ENCODE results near the gene ACTG2. TPM values are rescaled to one million over a fixed set of nuclear protein-coding genes. Genes with fewer than 3 reads are reported as not detected.

ACTG2 gene
- total and polyA plus RNA-seq, 4 donors = 20.5 to 82.9 (median 44.7) TPM

DNA sequence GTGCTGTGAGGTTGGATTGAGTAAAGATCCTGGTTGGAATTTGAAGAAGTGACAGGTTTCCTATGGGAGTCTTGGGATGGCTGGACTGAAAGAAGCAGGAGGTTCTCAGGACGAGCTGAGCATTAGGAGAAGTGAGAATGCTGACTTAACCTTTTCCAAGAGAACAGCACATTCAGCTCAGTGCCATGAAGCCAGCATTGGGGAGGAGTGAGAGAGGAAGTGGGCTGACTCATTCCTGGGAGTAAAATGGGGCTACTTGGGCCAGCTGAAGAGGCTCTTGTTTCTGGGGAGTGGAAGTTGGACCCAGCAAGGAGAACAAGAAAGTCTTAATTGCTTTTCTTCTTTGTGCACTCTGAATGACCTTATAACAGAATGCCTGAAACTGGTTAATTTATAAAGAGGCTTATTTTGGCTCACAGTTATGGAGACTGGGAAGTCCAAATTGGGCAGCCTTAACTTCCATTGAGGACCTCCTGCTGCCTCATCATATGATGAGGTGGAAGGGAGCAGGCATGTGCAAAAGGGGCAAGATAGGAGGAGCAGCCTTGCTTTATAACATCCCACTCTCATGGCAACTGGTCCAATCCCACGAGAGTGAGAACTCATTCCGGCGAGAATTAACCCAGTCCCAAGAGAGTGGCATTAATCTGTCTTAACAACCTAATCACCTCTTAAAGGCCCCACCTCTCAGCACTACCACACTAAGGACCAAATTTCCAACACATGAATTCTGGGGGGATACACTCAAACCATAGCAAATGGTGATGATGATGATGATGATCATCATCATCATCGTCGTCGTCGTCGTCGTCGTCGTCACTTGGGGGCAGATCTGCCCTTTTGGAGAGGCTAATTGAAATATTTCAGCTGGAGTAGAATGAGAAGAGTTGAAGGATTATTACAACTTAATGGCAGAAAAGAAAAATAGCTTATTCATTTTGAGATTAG lies 60.0 kb downstream of the ACTG2 start:
- H3K27ac ChIP-seq (ENCODE audit: low read depth in 1 of 2, low read length in 1 of 2) = no peak overlapping the region

GRCh38 chr2:73956218-73956865 lies 63.5 kb downstream of the ACTG2 start:
- no peak overlapping the region for H3K27ac ChIP-seq (ENCODE audit: low read depth in 1 of 2, low read length in 1 of 2)
- TF ChIP-seq, protein P1, sequence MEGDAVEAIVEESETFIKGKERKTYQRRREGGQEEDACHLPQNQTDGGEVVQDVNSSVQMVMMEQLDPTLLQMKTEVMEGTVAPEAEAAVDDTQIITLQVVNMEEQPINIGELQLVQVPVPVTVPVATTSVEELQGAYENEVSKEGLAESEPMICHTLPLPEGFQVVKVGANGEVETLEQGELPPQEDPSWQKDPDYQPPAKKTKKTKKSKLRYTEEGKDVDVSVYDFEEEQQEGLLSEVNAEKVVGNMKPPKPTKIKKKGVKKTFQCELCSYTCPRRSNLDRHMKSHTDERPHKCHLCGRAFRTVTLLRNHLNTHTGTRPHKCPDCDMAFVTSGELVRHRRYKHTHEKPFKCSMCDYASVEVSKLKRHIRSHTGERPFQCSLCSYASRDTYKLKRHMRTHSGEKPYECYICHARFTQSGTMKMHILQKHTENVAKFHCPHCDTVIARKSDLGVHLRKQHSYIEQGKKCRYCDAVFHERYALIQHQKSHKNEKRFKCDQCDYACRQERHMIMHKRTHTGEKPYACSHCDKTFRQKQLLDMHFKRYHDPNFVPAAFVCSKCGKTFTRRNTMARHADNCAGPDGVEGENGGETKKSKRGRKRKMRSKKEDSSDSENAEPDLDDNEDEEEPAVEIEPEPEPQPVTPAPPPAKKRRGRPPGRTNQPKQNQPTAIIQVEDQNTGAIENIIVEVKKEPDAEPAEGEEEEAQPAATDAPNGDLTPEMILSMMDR (IDR thresholded peaks at IDR 0.05; ENCODE audit: control extremely low read depth, extremely low read depth) = no peak
- H3K36me3 ChIP-seq (ENCODE audit: control insufficient read depth in 4 of 4, insufficient read depth in 4 of 4, low read length in 4 of 4) = peaks cover 18 to 28% (median 24%) of the 10 kb centered on the region in 4 donors
- no peaks in the 10 kb centered on the region for H3K27me3 ChIP-seq (ENCODE audit: control insufficient read depth in 3 of 3, insufficient read depth in 3 of 3, low read length in 2 of 3)
- H3K9ac ChIP-seq (ENCODE audit: insufficient read depth in 1 of 2, low read length in 2 of 2) = no peak overlapping the region
- WGBS, 2 donors = 80 to 91% methylated on average over 5 of the region's 5 CpGs
- H3K9me3 ChIP-seq (ENCODE audit: control insufficient read depth in 4 of 4, insufficient read depth in 3 of 4, low read length in 3 of 4) = no peaks in the 10 kb centered on the region
- H3K4me1 ChIP-seq (ENCODE audit: control insufficient read depth in 5 of 5, insufficient read depth in 5 of 5, low read length in 5 of 5) = peaks cover 0 to 10% (median 0%) of the 10 kb centered on the region in 5 donors
- ATAC-seq (ENCODE audit: insufficient read depth, low FRiP score) (no peak), DNase-seq (no peak)
- no peak overlapping the region for H3K4me3 ChIP-seq

More for the DNA sequence above, 60.0 kb downstream of the ACTG2 start:
- WGBS, 2 donors = 84 to 89% methylated on average over 12 of the region's 12 CpGs
- TF ChIP-seq, protein P1 (IDR thresholded peaks at IDR 0.05; ENCODE audit: control extremely low read depth, extremely low read depth) = no peak
- H3K9ac ChIP-seq (ENCODE audit: insufficient read depth in 1 of 2, low read length in 2 of 2) = no peak overlapping the region
- H3K27me3 ChIP-seq (ENCODE audit: control insufficient read depth in 3 of 3, insufficient read depth in 3 of 3, low read length in 2 of 3) = no peaks in the 10 kb centered on the region
- H3K36me3 ChIP-seq (ENCODE audit: control insufficient read depth in 4 of 4, insufficient read depth in 4 of 4, low read length in 4 of 4) = peaks cover 27 to 37% (median 31%) of the 10 kb centered on the region in 4 donors
- no peaks in the 10 kb centered on the region for H3K9me3 ChIP-seq (ENCODE audit: control insufficient read depth in 4 of 4, insufficient read depth in 3 of 4, low read length in 3 of 4)
- DNase-seq (peak in 1 of 3 donors; percentile 21), ATAC-seq (ENCODE audit: insufficient read depth, low FRiP score) (peak; percentile 89)
- peaks cover 0 to 10% (median 0%) of the 10 kb centered on the region in 5 donors for H3K4me1 ChIP-seq (ENCODE audit: control insufficient read depth in 5 of 5, insufficient read depth in 5 of 5, low read length in 5 of 5)
- H3K4me3 ChIP-seq = no peak overlapping the region

DNA sequence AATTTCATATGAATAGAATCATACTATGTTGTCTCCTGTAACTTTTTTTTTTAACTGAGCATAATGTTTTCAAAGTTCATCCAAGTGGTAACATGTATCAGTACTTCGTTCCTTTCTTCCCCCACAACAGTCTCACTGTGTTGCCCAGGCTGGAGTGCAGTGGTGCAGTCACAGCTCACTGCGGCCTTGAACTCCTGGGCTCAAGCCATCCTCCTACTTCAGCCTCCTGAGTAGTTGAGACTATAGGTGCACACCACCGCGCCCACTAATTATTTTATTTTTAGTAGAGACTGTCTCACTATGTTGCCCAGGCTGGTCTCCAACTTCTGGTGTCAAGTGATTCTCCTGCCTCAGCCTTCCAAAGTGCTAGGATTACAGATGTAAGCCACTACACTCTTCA lies 68.5 kb downstream of the ACTG2 start:
- TF ChIP-seq, protein P1 (IDR thresholded peaks at IDR 0.05; ENCODE audit: control extremely low read depth, extremely low read depth) = no peak
- H3K4me1 ChIP-seq (ENCODE audit: control insufficient read depth in 5 of 5, insufficient read depth in 5 of 5, low read length in 5 of 5) = no peaks in the 10 kb centered on the region
- H3K36me3 ChIP-seq (ENCODE audit: control insufficient read depth in 4 of 4, insufficient read depth in 4 of 4, low read length in 4 of 4) = peaks cover 8 to 20% (median 13%) of the 10 kb centered on the region in 4 donors
- H3K9me3 ChIP-seq (ENCODE audit: control insufficient read depth in 4 of 4, insufficient read depth in 3 of 4, low read length in 3 of 4) = peaks cover 0 to 4% (median 0%) of the 10 kb centered on the region in 4 donors
- no peak overlapping the region for H3K4me3 ChIP-seq
- H3K9ac ChIP-seq (ENCODE audit: insufficient read depth in 1 of 2, low read length in 2 of 2) = no peak overlapping the region
- ATAC-seq (ENCODE audit: insufficient read depth, low FRiP score) (no peak), DNase-seq (no peak)
- no peaks in the 10 kb centered on the region for H3K27me3 ChIP-seq (ENCODE audit: control insufficient read depth in 3 of 3, insufficient read depth in 3 of 3, low read length in 2 of 3)
- WGBS, 2 donors = 96 to 98% methylated on average over 4 of the region's 4 CpGs
- no peak overlapping the region for H3K27ac ChIP-seq (ENCODE audit: low read depth in 1 of 2, low read length in 1 of 2)

All from lung (tissue), 12 donors.